A549 (cell line): ENCODE results near the gene KCNJ10. TPM values are rescaled to one million over a fixed set of nuclear protein-coding genes. Genes with fewer than 3 reads are reported as not detected.

Experiments used
- ATAC-seq, 2 experiments: fragments of 200-7000 bp in 1 of 2; fragments of >200 bp in 1 of 2; cut with Nextera tagmentation in 1 of 2; cut with Tn5 transposase in 1 of 2; 3 replicates each; pipeline versions ENCODE4 v1.8.0 to v1.9.1; 2018 to 2020; ENCODE audit warnings: mild to moderate bottlenecking in 1 of 2, moderate library complexity in 1 of 2
- CTCF ChIA-PET: fragments of 300-600 bp; sonication (Branson Sonifier 250); formaldehyde crosslinking; extraction: SDS; loops from one replicate; lab custom pipeline; 2021; ENCODE audit warnings: antibody characterized with exemption, inconsistent platforms; lab: Yijun Ruan, JAX
- POLR2A ChIA-PET: fragments of 350-600 bp; formaldehyde crosslinking; extraction: SDS; loops from one replicate; lab custom pipeline; 2021; ENCODE audit warnings: antibody characterized with exemption, inconsistent platforms; lab: Yijun Ruan, JAX
- DNase-seq, 2 experiments: peaks; one replicate each; pipeline versions ENCODE4 v3.0.0 to v3.0.0-alpha.2; 2011 to 2016; ENCODE audit warnings: low read depth in 1 of 2, low spot score in 1 of 2
- FAIRE-seq: peaks from 2 replicates; lab custom pipeline; 2011; peaks lifted over from hg19 to GRCh38; lab: Jason Lieb, UNC
- H3K27ac ChIP-seq, 2 experiments: fragments of >200 bp; sonication (Bioruptor Twin); formaldehyde crosslinking; 3 replicates each; pipeline ENCODE4 v1.5.1; 2016 to 2017
- H3K4me1 ChIP-seq: fragments of >200 bp; sonication (Bioruptor Twin); formaldehyde crosslinking; 3 replicates; pipeline ENCODE4 v1.6.1; 2016
- H3K4me2 ChIP-seq: fragments of >200 bp; sonication (Bioruptor Twin); formaldehyde crosslinking; 3 replicates; pipeline ENCODE4 v1.6.1; 2016
- H3K4me3 ChIP-seq: fragments of >200 bp; sonication (Bioruptor Twin); formaldehyde crosslinking; 3 replicates; pipeline ENCODE4 v1.5.1; 2016
- H3K9me3 ChIP-seq: fragments of >200 bp; sonication (Bioruptor Twin); formaldehyde crosslinking; 3 replicates; pipeline ENCODE4 v1.6.1; 2016
- BHLHE40 ChIP-seq: IDR thresholded peaks from 2 replicates; pipeline ENCODE4 v1.6.1; 2012; ENCODE audit warnings: low read depth, low read length, inconsistent platforms
- CHD2 ChIP-seq: fragments of 150-350 bp; IDR thresholded peaks from 2 replicates; pipeline ENCODE4 v1.6.1; 2014; ENCODE audit warnings: low read length; ENCODE audit not compliant: partially characterized antibody
- EHMT2 ChIP-seq: fragments of 200-600 bp; sonication (generic); IDR thresholded peaks from 2 replicates; pipeline ENCODE4 v1.6.1; 2016; ENCODE audit warnings: antibody characterized with exemption, low read depth, mild to moderate bottlenecking, moderate library complexity
- EP300 ChIP-seq, 2 experiments: fragments of >200 bp; sonication (Bioruptor Twin); formaldehyde crosslinking; IDR thresholded peaks; 2 replicates in 1 of 2; 3 replicates in 1 of 2; pipeline ENCODE4 v1.6.1; 2016 to 2017
- FOSB ChIP-seq: fragments of 250-450 bp; sonication (Bioruptor Pico); IDR thresholded peaks from 2 replicates; pipeline ENCODE4 v1.5.0; 2020; ENCODE audit warnings: mild to moderate bottlenecking, moderate library complexity
- GATA3 ChIP-seq: IDR thresholded peaks from 2 replicates; pipeline ENCODE4 v1.6.1; 2012; ENCODE audit warnings: borderline replicate concordance
- HDAC2 ChIP-seq: fragments of 200-600 bp; sonication (generic); IDR thresholded peaks from 2 replicates; pipeline ENCODE4 v1.6.1; 2016
- HOXA7 ChIP-seq: fragments of 250-450 bp; sonication (Bioruptor Pico); IDR thresholded peaks from 2 replicates; pipeline ENCODE4 v1.5.0; 2020; ENCODE audit warnings: mild to moderate bottlenecking, moderate library complexity
- HOXB13 ChIP-seq: fragments of 250-450 bp; sonication (Bioruptor Pico); IDR thresholded peaks from 2 replicates; pipeline ENCODE4 v1.5.0; 2020; ENCODE audit warnings: low read depth, mild to moderate bottlenecking, moderate library complexity
- JUNB ChIP-seq: fragments of >200 bp; sonication (Bioruptor Twin); formaldehyde crosslinking; IDR thresholded peaks from 2 replicates; pipeline ENCODE4 v1.6.1; 2016
- KDM1A ChIP-seq: fragments of 200-600 bp; sonication (generic); IDR thresholded peaks from 2 replicates; pipeline ENCODE4 v1.6.1; 2016; ENCODE audit warnings: low read depth, mild to moderate bottlenecking
- MAFK ChIP-seq: fragments of 450-650 bp; IDR thresholded peaks from 2 replicates; pipeline ENCODE4 v1.6.1; 2014; ENCODE audit not compliant: partially characterized antibody
- NFE2L2 ChIP-seq: fragments of 150-350 bp; conservative IDR thresholded peaks from 2 replicates; pipeline ENCODE4 v1.6.1; 2014; ENCODE audit warnings: low read length
- NPAS2 ChIP-seq: fragments of 250-450 bp; sonication (Bioruptor Pico); IDR thresholded peaks from 2 replicates; pipeline ENCODE4 v1.8.0; 2022; ENCODE audit warnings: mild to moderate bottlenecking, moderate library complexity, borderline replicate concordance
- RAD21 ChIP-seq, 2 experiments: fragments of >200 bp in 1 of 2; sonication (Bioruptor Twin) in 1 of 2; formaldehyde crosslinking in 1 of 2; IDR thresholded peaks in 1 of 2; conservative IDR thresholded peaks in 1 of 2; 2 replicates in 1 of 2; 3 replicates in 1 of 2; pipeline ENCODE4 v1.6.1; 2012 to 2018; ENCODE audit warnings: inconsistent platforms in 1 of 2
- RARB ChIP-seq: fragments of 250-450 bp; sonication (Bioruptor Pico); IDR thresholded peaks from 2 replicates; pipeline ENCODE4 v1.8.0; 2021; ENCODE audit warnings: mild to moderate bottlenecking, moderate library complexity
- RCOR1 ChIP-seq: fragments of 150-350 bp; IDR thresholded peaks from 2 replicates; pipeline ENCODE4 v1.6.1; 2014; ENCODE audit warnings: antibody characterized with exemption, low read length, low read depth
- TP53 ChIP-seq: fragments of 250-450 bp; sonication (Bioruptor Pico); IDR thresholded peaks from 2 replicates; pipeline ENCODE4 v1.5.0; 2021; ENCODE audit warnings: mild to moderate bottlenecking, moderate library complexity
- ZNF302 ChIP-seq: fragments of 250-450 bp; sonication (Bioruptor Pico); IDR thresholded peaks from 2 replicates; pipeline ENCODE4 v1.9.0; 2021; ENCODE audit warnings: inconsistent platforms, mild to moderate bottlenecking, moderate library complexity
- WGBS: methylation state at CpG from one replicate; pipeline ENCODE4 v1.1.6; 2017; ENCODE audit errors: missing lambda C conversion rate; 5-methylcytosine and 5-hydroxymethylcytosine counted together
- polyA plus RNA-seq, 4 experiments: library from polyadenylated mRNA; depleted of rRNA in 3 of 4; stranded (reverse); fragments of >200 nt; fragmentation: RNase III in 1 of 4; extraction: RNeasy Plus Mini Kit Qiagen cat#74134 plus additional on column Dnase treatment in 1 of 4; gene quantifications; 2 replicates in 3 of 4; 3 replicates in 1 of 4; pipeline ENCODE4 v1.2.3, GENCODE V29; 2011 to 2017
- TF ChIP-seq, protein P1 (sequence below): fragments of 150-350 bp; IDR thresholded peaks from 2 replicates; pipeline ENCODE4 v1.6.1; 2014; ENCODE audit warnings: low read depth, mild to moderate bottlenecking, low read length
- TF ChIP-seq, protein P2 (sequence below): fragments of 250-450 bp; sonication (Bioruptor Pico); IDR thresholded peaks from 2 replicates; pipeline ENCODE4 v1.5.0; 2021; ENCODE audit warnings: mild to moderate bottlenecking, moderate library complexity, borderline replicate concordance
- TF ChIP-seq, protein P3 (sequence below): fragments of >200 bp; sonication (Bioruptor Twin); formaldehyde crosslinking; IDR thresholded peaks from 3 replicates; pipeline ENCODE4 v1.5.1; 2016
- TF ChIP-seq, protein P4 (sequence below): fragments of 250-450 bp; sonication (Bioruptor Pico); IDR thresholded peaks from 2 replicates; pipeline ENCODE4 v1.5.0; 2020; ENCODE audit warnings: low read depth, mild to moderate bottlenecking, moderate library complexity
- TF ChIP-seq, protein P5 (sequence below): IDR thresholded peaks from 2 replicates; pipeline ENCODE4 v1.6.1; 2012

The KCNJ10 gene
- polyA plus RNA-seq, 2 of the 4 experiments (the other 2 are of a cell fraction): 0.05 TPM; not detected in 1

DNA sequence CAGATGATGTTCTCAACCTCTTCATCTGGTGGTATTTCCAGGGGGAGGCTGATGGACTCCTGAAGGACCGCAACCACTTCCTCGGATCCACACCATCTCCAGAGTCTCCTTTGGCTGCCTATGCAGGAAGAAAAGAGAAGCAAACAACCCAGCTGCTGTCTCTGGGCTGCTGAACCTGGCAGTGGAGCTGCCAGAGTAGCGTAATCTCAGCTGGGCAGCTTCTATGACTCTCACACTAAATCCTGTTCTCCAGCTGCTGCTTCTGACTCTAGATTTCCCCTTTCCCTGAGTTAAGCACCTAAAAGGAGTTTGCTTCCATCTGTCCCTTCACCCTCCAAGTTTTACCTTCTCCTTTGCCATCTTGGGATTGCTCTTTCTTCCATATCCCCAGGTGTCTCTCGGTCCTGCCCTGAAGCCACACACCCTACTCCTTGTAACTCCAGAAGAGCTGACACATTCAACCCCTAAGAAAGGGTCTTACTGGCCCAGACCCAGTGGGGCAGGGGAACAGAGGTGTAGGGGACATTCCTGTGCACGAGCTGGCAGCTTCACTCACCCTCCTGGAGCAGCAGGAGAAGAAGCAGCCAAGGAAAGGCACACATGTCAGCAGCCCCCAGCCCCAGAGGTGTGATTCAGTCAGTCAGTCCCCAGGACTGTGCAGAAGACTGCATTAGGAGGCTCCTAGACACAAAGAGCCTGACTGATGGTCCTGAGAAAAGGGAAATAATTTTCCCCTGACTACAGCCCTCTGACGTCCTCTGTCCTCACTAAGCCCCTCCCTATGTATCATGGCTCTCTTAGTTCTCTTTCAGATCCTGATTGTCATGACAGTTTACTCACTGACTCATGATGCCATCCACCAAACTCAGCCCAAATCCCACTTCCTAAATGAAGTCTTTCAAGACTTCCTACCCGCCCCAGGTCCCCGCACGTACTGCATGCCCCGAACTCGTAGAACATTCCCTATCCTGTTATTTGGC, 116.1 kb downstream of the KCNJ10 start, which contains the start of gene SLAMF9 (continued):
- TF ChIP-seq, protein P1, sequence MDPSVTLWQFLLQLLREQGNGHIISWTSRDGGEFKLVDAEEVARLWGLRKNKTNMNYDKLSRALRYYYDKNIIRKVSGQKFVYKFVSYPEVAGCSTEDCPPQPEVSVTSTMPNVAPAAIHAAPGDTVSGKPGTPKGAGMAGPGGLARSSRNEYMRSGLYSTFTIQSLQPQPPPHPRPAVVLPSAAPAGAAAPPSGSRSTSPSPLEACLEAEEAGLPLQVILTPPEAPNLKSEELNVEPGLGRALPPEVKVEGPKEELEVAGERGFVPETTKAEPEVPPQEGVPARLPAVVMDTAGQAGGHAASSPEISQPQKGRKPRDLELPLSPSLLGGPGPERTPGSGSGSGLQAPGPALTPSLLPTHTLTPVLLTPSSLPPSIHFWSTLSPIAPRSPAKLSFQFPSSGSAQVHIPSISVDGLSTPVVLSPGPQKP: no peak
- TF ChIP-seq GATA3 (no peak), ZNF302 (CRISPR knock-in tag) (no peak)
- TF ChIP-seq, protein P2, sequence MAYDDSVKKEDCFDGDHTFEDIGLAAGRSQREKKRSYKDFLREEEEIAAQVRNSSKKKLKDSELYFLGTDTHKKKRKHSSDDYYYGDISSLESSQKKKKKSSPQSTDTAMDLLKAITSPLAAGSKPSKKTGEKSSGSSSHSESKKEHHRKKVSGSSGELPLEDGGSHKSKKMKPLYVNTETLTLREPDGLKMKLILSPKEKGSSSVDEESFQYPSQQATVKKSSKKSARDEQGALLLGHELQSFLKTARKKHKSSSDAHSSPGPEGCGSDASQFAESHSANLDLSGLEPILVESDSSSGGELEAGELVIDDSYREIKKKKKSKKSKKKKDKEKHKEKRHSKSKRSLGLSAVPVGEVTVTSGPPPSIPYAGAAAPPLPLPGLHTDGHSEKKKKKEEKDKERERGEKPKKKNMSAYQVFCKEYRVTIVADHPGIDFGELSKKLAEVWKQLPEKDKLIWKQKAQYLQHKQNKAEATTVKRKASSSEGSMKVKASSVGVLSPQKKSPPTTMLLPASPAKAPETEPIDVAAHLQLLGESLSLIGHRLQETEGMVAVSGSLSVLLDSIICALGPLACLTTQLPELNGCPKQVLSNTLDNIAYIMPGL (CRISPR knock-in tag): no peak
- TF ChIP-seq, all 56 proteins: peak for 0

DNA sequence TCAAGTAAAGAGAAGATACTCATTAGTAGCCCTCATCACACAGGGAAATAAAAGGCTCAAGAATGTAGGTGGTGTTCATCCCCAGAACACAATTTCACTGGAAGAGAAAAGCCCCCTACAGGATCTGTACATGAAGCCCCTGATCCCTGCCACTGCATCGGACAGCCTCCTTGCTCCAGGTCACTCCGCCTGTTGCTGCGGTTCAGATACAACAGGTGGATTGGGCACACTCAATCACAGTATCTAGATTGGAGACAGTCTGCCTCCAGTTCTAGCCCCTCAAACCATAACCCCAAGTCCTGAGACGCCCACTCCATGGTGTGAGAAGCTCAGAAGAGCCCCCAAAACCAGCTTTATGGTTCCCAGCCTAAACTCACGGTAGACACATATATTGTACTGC, 117.0 kb downstream of the KCNJ10 start:
- FAIRE-seq (no peak), ATAC-seq (no peak), DNase-seq (no peak)
- POLR2A ChIA-PET: no interaction called here
- Histone ChIP-seq H3K4me1 (peaks cover 5% of the 10 kb centered on the region; the same call in 1 of the 3 replicates), H3K27ac (no peak overlapping the region), H3K9me3 (no peaks in the 10 kb centered on the region), H3K4me3 (no peak overlapping the region), H3K4me2 (no peak overlapping the region)
- TF ChIP-seq KDM1A: no peak
- 59% methylated on average over 5 of the region's 5 CpGs for WGBS
- CTCF ChIA-PET: interaction anchor here (1.0 to 12.9 kb wide), 6 partner anchors 7 to 755 kb away, joined by 3 to 124 read pairs (median 8); partner anchors contain the start of gene IGSF9

DNA sequence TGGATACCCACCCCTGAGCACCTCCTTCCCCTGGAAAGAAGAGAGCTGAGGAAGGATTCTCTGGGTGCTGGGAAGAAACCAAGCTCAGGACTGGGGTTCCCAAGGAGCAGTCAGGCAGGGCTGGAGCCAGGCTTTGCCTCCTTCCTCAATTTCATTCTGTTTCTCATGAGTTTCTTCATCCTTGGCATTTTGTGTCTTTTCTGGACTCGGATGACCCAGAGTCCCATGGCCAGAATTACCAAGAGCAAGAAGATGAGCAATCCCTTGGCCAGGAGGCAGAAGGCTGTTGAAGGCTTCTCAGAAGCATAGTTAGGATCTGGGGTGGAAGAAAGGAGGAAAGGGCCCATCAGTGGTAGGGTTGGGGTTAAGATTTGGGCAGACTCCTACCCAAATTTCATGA, 118.4 kb downstream of the KCNJ10 start:
- DNase-seq (no peak), FAIRE-seq (no peak)

More for the DNA sequence above, 118.4 kb downstream of the KCNJ10 start:
- ATAC-seq: no peak
- no peak for TF ChIP-seq EP300 (IDR thresholded peaks at IDR 0.05)
- TF ChIP-seq HDAC2: no peak
- no peak for TF ChIP-seq RAD21 (conservative IDR thresholded peaks at IDR 0.05 in 1 of 2, IDR thresholded peaks at IDR 0.05 in 1 of 2)
- TF ChIP-seq, protein P3, sequence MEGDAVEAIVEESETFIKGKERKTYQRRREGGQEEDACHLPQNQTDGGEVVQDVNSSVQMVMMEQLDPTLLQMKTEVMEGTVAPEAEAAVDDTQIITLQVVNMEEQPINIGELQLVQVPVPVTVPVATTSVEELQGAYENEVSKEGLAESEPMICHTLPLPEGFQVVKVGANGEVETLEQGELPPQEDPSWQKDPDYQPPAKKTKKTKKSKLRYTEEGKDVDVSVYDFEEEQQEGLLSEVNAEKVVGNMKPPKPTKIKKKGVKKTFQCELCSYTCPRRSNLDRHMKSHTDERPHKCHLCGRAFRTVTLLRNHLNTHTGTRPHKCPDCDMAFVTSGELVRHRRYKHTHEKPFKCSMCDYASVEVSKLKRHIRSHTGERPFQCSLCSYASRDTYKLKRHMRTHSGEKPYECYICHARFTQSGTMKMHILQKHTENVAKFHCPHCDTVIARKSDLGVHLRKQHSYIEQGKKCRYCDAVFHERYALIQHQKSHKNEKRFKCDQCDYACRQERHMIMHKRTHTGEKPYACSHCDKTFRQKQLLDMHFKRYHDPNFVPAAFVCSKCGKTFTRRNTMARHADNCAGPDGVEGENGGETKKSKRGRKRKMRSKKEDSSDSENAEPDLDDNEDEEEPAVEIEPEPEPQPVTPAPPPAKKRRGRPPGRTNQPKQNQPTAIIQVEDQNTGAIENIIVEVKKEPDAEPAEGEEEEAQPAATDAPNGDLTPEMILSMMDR: no peak
- no peak for TF ChIP-seq RARB (CRISPR knock-in tag)
- TF ChIP-seq FOSB (CRISPR knock-in tag): no peak
- TF ChIP-seq EHMT2: no peak
- no peak for TF ChIP-seq RCOR1
- no peak for TF ChIP-seq HOXB13 (CRISPR knock-in tag)
- TF ChIP-seq, protein P4, sequence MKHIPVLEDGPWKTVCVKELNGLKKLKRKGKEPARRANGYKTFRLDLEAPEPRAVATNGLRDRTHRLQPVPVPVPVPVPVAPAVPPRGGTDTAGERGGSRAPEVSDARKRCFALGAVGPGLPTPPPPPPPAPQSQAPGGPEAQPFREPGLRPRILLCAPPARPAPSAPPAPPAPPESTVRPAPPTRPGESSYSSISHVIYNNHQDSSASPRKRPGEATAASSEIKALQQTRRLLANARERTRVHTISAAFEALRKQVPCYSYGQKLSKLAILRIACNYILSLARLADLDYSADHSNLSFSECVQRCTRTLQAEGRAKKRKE (CRISPR knock-in tag): no peak
- no peak for TF ChIP-seq KDM1A
- TF ChIP-seq JUNB: no peak
- TF ChIP-seq NFE2L2: no peak
- no peak for TF ChIP-seq MAFK
- TF ChIP-seq NPAS2 (CRISPR knock-in tag): no peak
- TF ChIP-seq, protein P5, sequence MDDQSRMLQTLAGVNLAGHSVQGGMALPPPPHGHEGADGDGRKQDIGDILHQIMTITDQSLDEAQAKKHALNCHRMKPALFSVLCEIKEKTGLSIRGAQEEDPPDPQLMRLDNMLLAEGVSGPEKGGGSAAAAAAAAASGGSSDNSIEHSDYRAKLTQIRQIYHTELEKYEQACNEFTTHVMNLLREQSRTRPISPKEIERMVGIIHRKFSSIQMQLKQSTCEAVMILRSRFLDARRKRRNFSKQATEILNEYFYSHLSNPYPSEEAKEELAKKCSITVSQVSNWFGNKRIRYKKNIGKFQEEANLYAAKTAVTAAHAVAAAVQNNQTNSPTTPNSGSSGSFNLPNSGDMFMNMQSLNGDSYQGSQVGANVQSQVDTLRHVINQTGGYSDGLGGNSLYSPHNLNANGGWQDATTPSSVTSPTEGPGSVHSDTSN: no peak
- TF ChIP-seq HOXA7 (CRISPR knock-in tag): no peak
- TF ChIP-seq CHD2: no peak
- no peak for TF ChIP-seq BHLHE40
- TF ChIP-seq TP53: no peak
- H3K27ac ChIP-seq: no peak overlapping the region
- ChIA-PET POLR2A (no interaction called here), CTCF (interaction anchor here (1.1 to 12.9 kb wide), 5 partner anchors 15 to 753 kb away, joined by 3 to 124 read pairs (median 4); no protein-coding TSS in a partner anchor)
- no peak overlapping the region for H3K4me3 ChIP-seq
- no peaks in the 10 kb centered on the region for H3K9me3 ChIP-seq
- 4% methylated on average over 1 of the region's 1 CpG for WGBS
- H3K4me1 ChIP-seq: peaks cover 5% of the 10 kb centered on the region; the same call in 1 of the 3 replicates
- H3K4me2 ChIP-seq: no peak overlapping the region
